HL-60 (cell line): ENCODE data around the gene FANCC.

Experiments
- GABPA ChIP-seq: IDR thresholded peaks from 2 replicates; pipeline ENCODE4 v1.6.1; 2012; ENCODE audit warnings: low read depth
- POLR2AphosphoS5 ChIP-seq: IDR thresholded peaks from 2 replicates; pipeline ENCODE4 v1.6.1; 2012; ENCODE audit warnings: low read depth
- SPI1 ChIP-seq: IDR thresholded peaks from 2 replicates; pipeline ENCODE4 v1.6.1; 2012; ENCODE audit warnings: low read depth, mild to moderate bottlenecking, borderline replicate concordance
- TF ChIP-seq, protein P1 (sequence below): IDR thresholded peaks from one replicate; pipeline ENCODE4 v1.5.1; 2011; ENCODE audit warnings: low read length, control low read depth, inconsistent platforms; ENCODE audit not compliant: insufficient read depth
- TF ChIP-seq, protein P2 (sequence below): IDR thresholded peaks from 2 replicates; pipeline ENCODE4 v1.6.1; 2012; ENCODE audit warnings: low read depth; ENCODE audit not compliant: insufficient replicate concordance

DNA sequence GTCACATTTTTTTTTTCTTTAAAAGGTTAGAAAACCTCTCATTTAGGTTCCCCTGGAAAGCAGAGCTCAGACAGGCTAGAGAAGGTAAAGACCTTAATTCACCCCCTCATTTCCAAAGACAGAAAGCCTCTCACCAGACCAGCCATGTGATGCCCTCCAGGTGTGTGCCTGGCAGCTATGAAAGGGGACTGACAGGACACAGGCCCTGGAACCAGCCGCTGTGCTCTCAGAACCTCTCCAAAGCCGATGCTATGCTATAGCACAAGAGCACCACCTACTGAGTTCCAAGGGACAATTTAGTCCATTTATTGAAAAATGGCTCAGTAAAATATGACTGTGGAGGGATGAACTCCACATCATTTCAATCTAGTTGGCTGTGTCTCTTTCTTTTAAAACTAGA lies 48.8 kb downstream of the FANCC start:
- no peak for TF ChIP-seq SPI1
- TF ChIP-seq, protein P1, sequence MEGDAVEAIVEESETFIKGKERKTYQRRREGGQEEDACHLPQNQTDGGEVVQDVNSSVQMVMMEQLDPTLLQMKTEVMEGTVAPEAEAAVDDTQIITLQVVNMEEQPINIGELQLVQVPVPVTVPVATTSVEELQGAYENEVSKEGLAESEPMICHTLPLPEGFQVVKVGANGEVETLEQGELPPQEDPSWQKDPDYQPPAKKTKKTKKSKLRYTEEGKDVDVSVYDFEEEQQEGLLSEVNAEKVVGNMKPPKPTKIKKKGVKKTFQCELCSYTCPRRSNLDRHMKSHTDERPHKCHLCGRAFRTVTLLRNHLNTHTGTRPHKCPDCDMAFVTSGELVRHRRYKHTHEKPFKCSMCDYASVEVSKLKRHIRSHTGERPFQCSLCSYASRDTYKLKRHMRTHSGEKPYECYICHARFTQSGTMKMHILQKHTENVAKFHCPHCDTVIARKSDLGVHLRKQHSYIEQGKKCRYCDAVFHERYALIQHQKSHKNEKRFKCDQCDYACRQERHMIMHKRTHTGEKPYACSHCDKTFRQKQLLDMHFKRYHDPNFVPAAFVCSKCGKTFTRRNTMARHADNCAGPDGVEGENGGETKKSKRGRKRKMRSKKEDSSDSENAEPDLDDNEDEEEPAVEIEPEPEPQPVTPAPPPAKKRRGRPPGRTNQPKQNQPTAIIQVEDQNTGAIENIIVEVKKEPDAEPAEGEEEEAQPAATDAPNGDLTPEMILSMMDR, result no peak
- no peak for TF ChIP-seq POLR2AphosphoS5
- no peak for TF ChIP-seq GABPA
- TF ChIP-seq, protein P2, sequence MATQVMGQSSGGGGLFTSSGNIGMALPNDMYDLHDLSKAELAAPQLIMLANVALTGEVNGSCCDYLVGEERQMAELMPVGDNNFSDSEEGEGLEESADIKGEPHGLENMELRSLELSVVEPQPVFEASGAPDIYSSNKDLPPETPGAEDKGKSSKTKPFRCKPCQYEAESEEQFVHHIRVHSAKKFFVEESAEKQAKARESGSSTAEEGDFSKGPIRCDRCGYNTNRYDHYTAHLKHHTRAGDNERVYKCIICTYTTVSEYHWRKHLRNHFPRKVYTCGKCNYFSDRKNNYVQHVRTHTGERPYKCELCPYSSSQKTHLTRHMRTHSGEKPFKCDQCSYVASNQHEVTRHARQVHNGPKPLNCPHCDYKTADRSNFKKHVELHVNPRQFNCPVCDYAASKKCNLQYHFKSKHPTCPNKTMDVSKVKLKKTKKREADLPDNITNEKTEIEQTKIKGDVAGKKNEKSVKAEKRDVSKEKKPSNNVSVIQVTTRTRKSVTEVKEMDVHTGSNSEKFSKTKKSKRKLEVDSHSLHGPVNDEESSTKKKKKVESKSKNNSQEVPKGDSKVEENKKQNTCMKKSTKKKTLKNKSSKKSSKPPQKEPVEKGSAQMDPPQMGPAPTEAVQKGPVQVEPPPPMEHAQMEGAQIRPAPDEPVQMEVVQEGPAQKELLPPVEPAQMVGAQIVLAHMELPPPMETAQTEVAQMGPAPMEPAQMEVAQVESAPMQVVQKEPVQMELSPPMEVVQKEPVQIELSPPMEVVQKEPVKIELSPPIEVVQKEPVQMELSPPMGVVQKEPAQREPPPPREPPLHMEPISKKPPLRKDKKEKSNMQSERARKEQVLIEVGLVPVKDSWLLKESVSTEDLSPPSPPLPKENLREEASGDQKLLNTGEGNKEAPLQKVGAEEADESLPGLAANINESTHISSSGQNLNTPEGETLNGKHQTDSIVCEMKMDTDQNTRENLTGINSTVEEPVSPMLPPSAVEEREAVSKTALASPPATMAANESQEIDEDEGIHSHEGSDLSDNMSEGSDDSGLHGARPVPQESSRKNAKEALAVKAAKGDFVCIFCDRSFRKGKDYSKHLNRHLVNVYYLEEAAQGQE, result no peak
